NB4 (cell line): ENCODE measurements around the gene RBM5.

Experiments
- CTCF ChIP-seq: IDR thresholded peaks from one replicate; pipeline ENCODE4 v1.5.1; 2012; ENCODE audit warnings: low read depth, low read length
- MAX ChIP-seq: IDR thresholded peaks from 2 replicates; pipeline ENCODE4 v1.6.1; 2011; ENCODE audit warnings: low read depth, low read length
- POLR2A ChIP-seq: IDR thresholded peaks from 2 replicates; pipeline ENCODE4 v1.6.1; 2011; ENCODE audit warnings: mild to moderate bottlenecking; ENCODE audit not compliant: insufficient read length; ENCODE audit errors: extremely low read depth

DNA sequence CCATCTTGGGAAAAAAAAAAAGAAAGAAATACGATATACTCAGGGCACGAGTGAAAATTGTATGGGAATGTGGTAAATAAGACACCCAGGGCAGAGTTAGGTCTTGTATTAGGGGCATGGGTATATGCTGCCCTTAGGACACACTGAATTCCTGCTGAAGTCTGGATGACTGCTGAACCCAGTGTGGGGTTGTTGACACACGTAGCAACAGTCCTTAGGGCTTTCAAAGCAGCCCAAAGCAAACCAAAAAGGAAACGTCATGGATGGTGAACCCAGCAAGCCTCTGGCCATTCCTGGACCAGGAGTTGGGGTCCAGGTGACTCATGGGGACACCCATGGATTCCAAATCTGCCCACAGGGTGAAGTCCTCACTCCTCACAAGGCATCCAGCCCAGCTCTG is 39.3 kb downstream of the RBM5 start:
- TF ChIP-seq CTCF: no peak
- TF ChIP-seq POLR2A: no peak
- TF ChIP-seq MAX: no peak
